Measurements from ENCODE around the gene ARL2. TPM values are rescaled to one million over a fixed set of nuclear protein-coding genes. Genes with fewer than 3 reads are reported as not detected.

Gene ARL2
- total RNA-seq, 1 experiment from 2014 or later = 203 TPM

GRCh38 chr11:64996710-64997380 is 17.1 kb upstream of the ARL2 start, which contains the start of gene BATF2:
BATF2 (minus strand) TSS chr11:64996971; CDS start chr11:64996914, 57 bp downstream.
- WGBS (ENCODE audit: extremely low coverage, insufficient read length, low lambda C conversion rate) = no CpG with 5 or more reads among the region's 9 CpGs
- H3K27ac ChIP-seq (ENCODE audit: insufficient read length, low read depth, low read length) = no peak within 1 kb of the TSS
- H2AFZ ChIP-seq (ENCODE audit: low read length) = peak within 1 kb of the TSS; percentile 79

More at GRCh38 chr11:64996710-64997380, 17.1 kb upstream of the ARL2 start, which contains the start of gene BATF2:
- no peak within 1 kb of the TSS for H2AK5ac ChIP-seq (ENCODE audit: insufficient read length, low read length)
- H3K23ac ChIP-seq (ENCODE audit: insufficient read length, low read depth, low read length) = no peak within 1 kb of the TSS
- H2BK20ac ChIP-seq (ENCODE audit: low read depth, low read length, poor library complexity, severe bottlenecking) = no peak within 1 kb of the TSS
- H3K4me2 ChIP-seq (ENCODE audit: insufficient read depth, insufficient read length, low read length) = peak within 1 kb of the TSS; percentile 16
- no peaks in the 10 kb centered on the region; the same call in 1 of the 2 replicates for H3K27me3 Mint-ChIP-seq (ENCODE audit: low read depth)
- peak within 1 kb of the TSS; percentile 33 to 96 (median 71); a peak in 6 of 7 replicates for H3K27ac Mint-ChIP-seq
- H3K9me3 Mint-ChIP-seq = no peaks in the 10 kb centered on the region
- H4K91ac ChIP-seq (ENCODE audit: insufficient read length, low read depth, low read length) = no peak within 1 kb of the TSS
- H3K9ac ChIP-seq (ENCODE audit: extremely low read depth, insufficient read length, low read length) = no peak within 1 kb of the TSS
- peak within 1 kb of the TSS; percentile 28 for H2BK12ac ChIP-seq (ENCODE audit: insufficient read length, low read depth, low read length)
- H3K9me3 ChIP-seq (ENCODE audit: control insufficient read depth, low read depth, low read length) = no peaks in the 10 kb centered on the region
- peaks cover 4% of the 10 kb centered on the region; the same call in 1 of the 2 replicates for H3K4me1 ChIP-seq (ENCODE audit: insufficient read depth, low read length)
- no peak within 1 kb of the TSS for H3K56ac ChIP-seq (ENCODE audit: insufficient read length, low read depth, low read length)
- H3K23me2 ChIP-seq (ENCODE audit: insufficient read length, low read depth, low read length, poor library complexity, severe bottlenecking) = no peaks in the 10 kb centered on the region
- H3K36me3 Mint-ChIP-seq (ENCODE audit: insufficient read depth in 1 of 3, low read depth in 3 of 3) = no peaks in the 10 kb centered on the region
- no peaks in the 10 kb centered on the region for H3K79me1 ChIP-seq (ENCODE audit: insufficient read depth, low read depth, low read length, poor library complexity, severe bottlenecking)
- H3K27me3 ChIP-seq (ENCODE audit: insufficient read depth, low read length) = no peaks in the 10 kb centered on the region
- H3K14ac ChIP-seq (ENCODE audit: insufficient read depth, low read length) = 0 out of 2 replicates have a peak within 1 kb of the TSS, but pooled peaks have one; percentile 39
- H2BK15ac ChIP-seq (ENCODE audit: low read depth, low read length) = no peak within 1 kb of the TSS
- H3K4me1 Mint-ChIP-seq = peaks cover 17 to 21% of the 10 kb centered on the region in 2 experiments
- peak; percentile 90 for DNase-seq
- no peak within 1 kb of the TSS for H3T11ph ChIP-seq (ENCODE audit: low read length)
- H2BK5ac ChIP-seq (ENCODE audit: insufficient read length, low read length) = no peak within 1 kb of the TSS
- peak within 1 kb of the TSS; percentile 36 for H3K18ac ChIP-seq (ENCODE audit: insufficient read length, low read depth, low read length)
- no peak within 1 kb of the TSS for H3K4ac ChIP-seq (ENCODE audit: low read depth, low read length)
- H4K8ac ChIP-seq (replicated peaks; ENCODE audit: insufficient read length, low read depth, low read length) = no peak within 1 kb of the TSS
- TF ChIP-seq CTCF (conservative IDR thresholded peaks at IDR 0.05) = peak; percentile 69
- no peak within 1 kb of the TSS for H4K5ac ChIP-seq (ENCODE audit: insufficient read length, low read depth, low read length)
- H4K20me1 ChIP-seq (ENCODE audit: control insufficient read depth, insufficient read depth, insufficient read length) = no peaks in the 10 kb centered on the region
- peak within 1 kb of the TSS; percentile 44 to 48 for H3K4me3 Mint-ChIP-seq
- no peaks in the 10 kb centered on the region for H3K79me2 ChIP-seq (ENCODE audit: insufficient read depth, low read length)
- peak within 1 kb of the TSS; percentile 2 for H2BK120ac ChIP-seq (ENCODE audit: low read depth, low read length, poor library complexity, severe bottlenecking)
